ENCODE results near the gene BTN3A1. TPM values are rescaled to one million over a fixed set of nuclear protein-coding genes. Genes with fewer than 3 reads are reported as not detected.

Gene BTN3A1
- total and polyA plus RNA-seq, 2 of the 13 experiments (the other 11 are each of a cell fraction or from before 2014, with no cell fraction given), result 13.3 to 14.0 TPM

- no TSS peak for BruUV-seq (replicated peaks)
- no peak overlapping the region for H3K27ac ChIP-seq (ENCODE audit: extremely low read length, insufficient read depth, low read length)
- no peaks in the 10 kb centered on the region for H3K79me2 ChIP-seq (ENCODE audit: insufficient read depth, low read length)
- no peaks in the 10 kb centered on the region for H3K36me3 ChIP-seq (replicated peaks in 1 of 2; ENCODE audit: control insufficient read depth in 1 of 2, insufficient read depth in 2 of 2, low read length in 2 of 2)
- ATAC-seq (no peak), FAIRE-seq (no peak), DNase-seq (ENCODE audit: low spot score) (no peak)
- TF ChIP-seq HNF4G (IDR thresholded peaks at IDR 0.05; ENCODE audit: borderline replicate concordance, low read depth, low read length) (no peak), HNF4G (CRISPR knock-in tag; IDR thresholded peaks at IDR 0.05; ENCODE audit: borderline replicate concordance, low read depth) (no peak), SMC3 (IDR thresholded peaks at IDR 0.05; ENCODE audit: low read length) (no peak), MXD3 (CRISPR knock-in tag; IDR thresholded peaks at IDR 0.05) (no peak), IRX3 (CRISPR knock-in tag; IDR thresholded peaks at IDR 0.05; ENCODE audit: borderline replicate concordance, low read depth) (no peak), ATM (IDR thresholded peaks at IDR 0.05; ENCODE audit: borderline replicate concordance) (no peak), MAFF (IDR thresholded peaks at IDR 0.05; ENCODE audit: low read depth, low read length) (no peak), E2F1 (CRISPR knock-in tag; IDR thresholded peaks at IDR 0.05) (no peak)
- in situ Hi-C loops (cut with HindIII; ENCODE audit: extremely low pct_ligation_motif_present, low pct_unique_long_range_greater_than_20kb), result no loop called here
- no peak overlapping the region for H3K4me3 ChIP-seq (replicated peaks in 1 of 3; ENCODE audit: insufficient read depth in 1 of 3, low read depth in 2 of 3, low read length in 3 of 3)
- ChIA-PET POLR2A (no interaction called here), CTCF (ENCODE audit: low intra/inter-chr PET ratio, low total read pairs) (no interaction called here)
- no peaks in the 10 kb centered on the region for H3K27me3 ChIP-seq (ENCODE audit: control insufficient read depth in 1 of 2, insufficient read depth in 2 of 2, low read length in 2 of 2)
- no peak overlapping the region for H3K4me2 ChIP-seq (ENCODE audit: low read depth, low read length)
- no peak overlapping the region for H2AFZ ChIP-seq (ENCODE audit: low read length)
- 78% methylated on average over 5 of the region's 5 CpGs for WGBS (ENCODE audit: low lambda C conversion rate)
- no peaks in the 10 kb centered on the region for H4K20me1 ChIP-seq (ENCODE audit: insufficient read depth, low read length)
- H3K9me3 ChIP-seq (ENCODE audit: low read length), result no peaks in the 10 kb centered on the region
- H3K4me1 ChIP-seq (ENCODE audit: insufficient read depth, low read length), result no peaks in the 10 kb centered on the region
- H3K9ac ChIP-seq (ENCODE audit: insufficient read depth, low read depth, low read length), result no peak overlapping the region
- intact Hi-C loops (cut with micrococcal nuclease; ENCODE audit: unreplicated experiment), result no loop called here
Observed at GRCh38 chr6:26447257-26447656, 45.2 kb downstream of the BTN3A1 start.

GRCh38 chr6:26450240-26450639 lies 48.2 kb downstream of the BTN3A1 start:
- no peak overlapping the region for H3K27ac ChIP-seq (ENCODE audit: extremely low read length, insufficient read depth, low read length)
- FAIRE-seq (no peak), ATAC-seq (no peak), DNase-seq (ENCODE audit: low spot score) (no peak)
- no peaks in the 10 kb centered on the region for H4K20me1 ChIP-seq (ENCODE audit: insufficient read depth, low read length)
- no peaks in the 10 kb centered on the region for H3K9me3 ChIP-seq (ENCODE audit: low read length)
- WGBS (ENCODE audit: low lambda C conversion rate), result 91% methylated on average over 3 of the region's 3 CpGs
- TF ChIP-seq STAG1 (CRISPR knock-in tag; IDR thresholded peaks at IDR 0.05) (peak; percentile 47; the same call in 1 of the 2 replicates), SNAPC5 (CRISPR knock-in tag; IDR thresholded peaks at IDR 0.05; ENCODE audit: borderline replicate concordance) (no peak), CTCF (CRISPR knock-in tag; IDR thresholded peaks at IDR 0.05) (peak; percentile 24; the same call in 1 of the 2 replicates)
- in situ Hi-C loops (cut with HindIII; ENCODE audit: extremely low pct_ligation_motif_present, low pct_unique_long_range_greater_than_20kb) (no loop called here), intact Hi-C loops (cut with micrococcal nuclease; ENCODE audit: unreplicated experiment) (no loop called here)
- H3K36me3 ChIP-seq (replicated peaks in 1 of 2; ENCODE audit: control insufficient read depth in 1 of 2, insufficient read depth in 2 of 2, low read length in 2 of 2), result no peaks in the 10 kb centered on the region
- no peak overlapping the region for H3K4me3 ChIP-seq (replicated peaks in 1 of 3; ENCODE audit: insufficient read depth in 1 of 3, low read depth in 2 of 3, low read length in 3 of 3)
- no peak overlapping the region for H3K9ac ChIP-seq (ENCODE audit: insufficient read depth, low read depth, low read length)
- H3K79me2 ChIP-seq (ENCODE audit: insufficient read depth, low read length), result no peaks in the 10 kb centered on the region
- H3K27me3 ChIP-seq (ENCODE audit: control insufficient read depth in 1 of 2, insufficient read depth in 2 of 2, low read length in 2 of 2), result no peaks in the 10 kb centered on the region
- H3K4me1 ChIP-seq (ENCODE audit: insufficient read depth, low read length), result no peaks in the 10 kb centered on the region
- POLR2A ChIA-PET, result interaction anchor here (1.4 kb wide), 1 partner anchor 128 kb away, joined by 3 read pairs; no protein-coding TSS in a partner anchor
- no peak overlapping the region for H3K4me2 ChIP-seq (ENCODE audit: low read depth, low read length)
- CTCF ChIA-PET (ENCODE audit: low intra/inter-chr PET ratio, low total read pairs), result interaction anchor here (1.5 kb wide), 1 partner anchor 108 kb away, joined by 4 read pairs; no protein-coding TSS in a partner anchor
- BruUV-seq (replicated peaks), result no TSS peak
- no peak overlapping the region for H2AFZ ChIP-seq (ENCODE audit: low read length)
